Gastrocnemius medialis (tissue), 4 donors: ENCODE data around the gene HMGB3. TPM values are rescaled to one million over a fixed set of nuclear protein-coding genes. Genes with fewer than 3 reads are reported as not detected.

Experiments used
- ATAC-seq, 2 donors: fragments of 150-250 bp; one replicate each; pipeline ENCODE4 v1.9.1; 2016
- DNase-seq, 2 donors: peaks; one replicate each; pipeline ENCODE4 v3.0.0-alpha.2; 2019
- H3K27ac ChIP-seq, 4 donors: fragments of 200-600 bp; sonication (generic); 1 replicate in 1 of 4; 2 replicates in 3 of 4; pipeline ENCODE4 v1.5.1; 2016 to 2018; ENCODE audit warnings: mild to moderate bottlenecking in 2 of 4, moderate library complexity in 1 of 4
- H3K27me3 ChIP-seq, 3 donors: fragments of 200-600 bp; sonication (generic) in 2 of 3; 1 replicate in 1 of 3; 2 replicates in 2 of 3; pipeline versions ENCODE4 v1.5.1 to v1.6.0; 2016 to 2019; ENCODE audit warnings: mild to moderate bottlenecking in 1 of 3, moderate library complexity in 1 of 3
- H3K36me3 ChIP-seq, 2 donors: fragments of 200-600 bp; sonication (generic) in 1 of 2; one replicate each; pipeline ENCODE4 v1.5.1; 2017 to 2018
- H3K4me1 ChIP-seq, 2 donors: fragments of 200-600 bp; sonication (generic) in 1 of 2; one replicate each; pipeline ENCODE4 v1.5.1; 2016 to 2017; ENCODE audit warnings: mild to moderate bottlenecking in 2 of 2
- H3K4me3 ChIP-seq, 4 donors: fragments of 200-600 bp; sonication (generic) in 3 of 4; 1 replicate in 1 of 4; 2 replicates in 3 of 4; pipeline ENCODE4 v1.5.1; 2016 to 2019; ENCODE audit warnings: mild to moderate bottlenecking in 2 of 4
- H3K9me3 ChIP-seq, 3 donors: fragments of 200-600 bp; sonication (generic) in 2 of 3; 1 replicate in 1 of 3; 2 replicates in 2 of 3; pipeline ENCODE4 v1.5.1; 2016 to 2019
- POLR2A ChIP-seq, 2 donors: fragments of 450-650 bp; IDR thresholded peaks; one replicate each; pipeline ENCODE4 v1.6.1; 2017; ENCODE audit warnings: antibody characterized with exemption in 2 of 2, mild to moderate bottlenecking in 2 of 2, moderate library complexity in 2 of 2
- in situ Hi-C, 4 donors: fragments of 200-750 bp; cut with MboI; loops; one replicate each; pipeline versions ENCODE4 v1.15.0 to v1.8.0; 2017; ENCODE audit warnings: low sequenced_read_pairs in 4 of 4
- intact Hi-C: fragments of 100-400 bp; cut with DNase I; formaldehyde crosslinking; loops from one replicate; pipeline ENCODE4 v1.15.1; 2023; ENCODE audit warnings: low total_unique reads
- total RNA-seq, 4 donors: library from RNA; depleted of rRNA; stranded (reverse); fragments of >200 nt; gene quantifications; one replicate each; pipeline versions ENCODE4 v1.1.0 to v1.2.3, GENCODE V29; 2016
- TF ChIP-seq, protein P1 (sequence below), 5 experiments: fragments of 450-650 bp in 3 of 5; fragments of 200-600 bp in 2 of 5; sonication (generic) in 2 of 5; IDR thresholded peaks in 4 of 5; conservative IDR thresholded peaks in 1 of 5; 1 replicate in 4 of 5; 2 replicates in 1 of 5; pipeline ENCODE4 v1.5.1; 2016 to 2019; ENCODE audit warnings: antibody characterized with exemption in 5 of 5, mild to moderate bottlenecking in 3 of 5, moderate library complexity in 3 of 5

The HMGB3 gene
- total RNA-seq, 4 donors from 2014 or later, result 15.0 to 58.3 (median 18.7) TPM

DNA sequence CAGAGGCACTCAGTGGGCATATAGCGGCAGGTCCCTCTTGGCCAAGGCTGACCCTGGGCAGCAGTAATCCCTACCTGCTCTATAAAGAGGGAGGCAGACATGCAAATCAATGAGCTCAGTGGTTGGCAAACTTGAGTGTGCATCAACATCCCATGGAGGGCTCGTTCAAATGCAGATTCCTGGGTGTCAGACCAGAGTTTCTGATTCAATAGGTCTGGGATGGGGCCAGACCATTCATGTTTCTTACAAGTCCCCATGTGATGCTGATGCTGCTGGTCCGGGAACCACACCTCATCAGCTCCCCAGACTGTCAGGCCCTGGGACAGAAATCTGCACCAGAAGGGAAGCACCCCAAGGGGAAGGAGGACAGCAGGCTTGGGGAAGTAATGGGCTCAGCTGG lies 38.9 kb upstream of the HMGB3 start:
- no peak overlapping the region for H3K4me3 ChIP-seq
- TF ChIP-seq, protein P1, sequence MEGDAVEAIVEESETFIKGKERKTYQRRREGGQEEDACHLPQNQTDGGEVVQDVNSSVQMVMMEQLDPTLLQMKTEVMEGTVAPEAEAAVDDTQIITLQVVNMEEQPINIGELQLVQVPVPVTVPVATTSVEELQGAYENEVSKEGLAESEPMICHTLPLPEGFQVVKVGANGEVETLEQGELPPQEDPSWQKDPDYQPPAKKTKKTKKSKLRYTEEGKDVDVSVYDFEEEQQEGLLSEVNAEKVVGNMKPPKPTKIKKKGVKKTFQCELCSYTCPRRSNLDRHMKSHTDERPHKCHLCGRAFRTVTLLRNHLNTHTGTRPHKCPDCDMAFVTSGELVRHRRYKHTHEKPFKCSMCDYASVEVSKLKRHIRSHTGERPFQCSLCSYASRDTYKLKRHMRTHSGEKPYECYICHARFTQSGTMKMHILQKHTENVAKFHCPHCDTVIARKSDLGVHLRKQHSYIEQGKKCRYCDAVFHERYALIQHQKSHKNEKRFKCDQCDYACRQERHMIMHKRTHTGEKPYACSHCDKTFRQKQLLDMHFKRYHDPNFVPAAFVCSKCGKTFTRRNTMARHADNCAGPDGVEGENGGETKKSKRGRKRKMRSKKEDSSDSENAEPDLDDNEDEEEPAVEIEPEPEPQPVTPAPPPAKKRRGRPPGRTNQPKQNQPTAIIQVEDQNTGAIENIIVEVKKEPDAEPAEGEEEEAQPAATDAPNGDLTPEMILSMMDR (IDR thresholded peaks at IDR 0.05 in 4 of 5, conservative IDR thresholded peaks at IDR 0.05 in 1 of 5), result no peak
- H3K27me3 ChIP-seq, result no peaks in the 10 kb centered on the region
- DNase-seq (no peak), ATAC-seq (no peak)
- in situ Hi-C loops, result no loop called here
- intact Hi-C loops, result no loop called here
- no peak overlapping the region for H3K27ac ChIP-seq
- H3K4me1 ChIP-seq, result no peaks in the 10 kb centered on the region
- no peaks in the 10 kb centered on the region for H3K9me3 ChIP-seq
- H3K36me3 ChIP-seq, result no peaks in the 10 kb centered on the region

DNA sequence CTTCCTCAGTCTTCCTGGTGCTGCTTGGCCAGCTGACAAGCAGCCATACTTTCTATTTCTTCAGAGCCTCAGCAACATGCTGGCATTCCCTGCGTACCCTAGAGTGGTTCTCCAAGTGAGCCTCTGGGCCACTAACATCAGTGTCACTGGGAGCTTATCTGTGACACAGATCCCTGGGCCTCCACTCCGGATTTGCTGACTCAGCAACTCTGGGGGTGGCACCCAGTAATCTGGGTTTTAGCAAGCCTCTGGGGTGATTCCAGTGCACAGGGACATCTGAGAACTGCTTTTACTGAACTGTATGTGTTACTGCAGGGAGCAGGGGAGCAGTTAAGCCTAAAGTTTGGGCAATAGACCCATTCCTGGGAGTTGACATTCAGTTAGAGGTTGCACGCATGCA lies 28.2 kb upstream of the HMGB3 start:
- Histone ChIP-seq H3K9me3 (no peaks in the 10 kb centered on the region), H3K27me3 (no peaks in the 10 kb centered on the region), H3K36me3 (no peaks in the 10 kb centered on the region), H3K4me3 (no peak overlapping the region), H3K4me1 (no peaks in the 10 kb centered on the region), H3K27ac (no peak overlapping the region)
- no peak for ATAC-seq
- in situ Hi-C loops (no loop called here), intact Hi-C loops (no loop called here)
- DNase-seq, result no peak
- TF ChIP-seq POLR2A (IDR thresholded peaks at IDR 0.05), result no peak
- TF ChIP-seq, protein P1 (IDR thresholded peaks at IDR 0.05 in 4 of 5, conservative IDR thresholded peaks at IDR 0.05 in 1 of 5), result no peak

DNA sequence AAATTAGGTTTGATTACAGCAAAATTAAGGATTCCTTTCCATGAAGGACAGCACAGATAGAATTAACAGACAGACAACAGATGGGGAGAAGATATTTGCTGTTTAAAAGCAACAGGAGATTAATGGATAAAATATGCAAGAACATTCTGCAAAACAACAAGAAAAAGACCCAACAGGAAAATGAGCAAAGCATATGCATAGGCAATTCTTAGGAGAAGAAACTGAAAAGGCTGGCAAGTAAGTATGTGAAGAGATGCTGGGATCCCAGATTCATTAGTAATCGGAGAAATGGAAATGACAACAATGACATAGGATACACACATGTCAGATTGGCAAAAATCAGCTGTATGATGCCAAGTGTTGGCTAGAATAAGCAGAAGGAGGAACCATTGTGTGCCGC lies 27.5 kb upstream of the HMGB3 start:
- in situ Hi-C loops, result no loop called here

DNA sequence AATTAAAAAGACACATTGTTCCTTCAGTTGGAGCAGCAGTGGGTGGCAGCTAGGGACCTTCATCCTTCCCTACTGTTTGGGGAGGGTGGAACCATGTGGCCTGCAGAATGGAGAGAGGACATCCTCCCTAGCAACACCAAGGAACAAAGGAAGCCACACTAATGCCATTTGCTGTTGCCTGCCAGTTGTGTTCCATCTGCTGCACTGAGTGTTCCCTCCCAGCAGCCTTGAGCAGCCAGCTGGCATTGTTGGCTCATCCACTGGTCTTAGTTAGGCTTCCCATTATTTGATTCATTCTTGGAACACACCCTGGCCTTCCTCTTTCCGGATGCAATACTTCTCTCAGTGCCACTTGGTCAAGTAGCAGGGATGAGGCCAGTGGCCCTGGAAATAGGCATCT lies 25.0 kb upstream of the HMGB3 start:
- ATAC-seq (peak in 1 of 2 donors; percentile 39), DNase-seq (peak in 1 of 2 donors; percentile 6)
- no peaks in the 10 kb centered on the region for H3K4me1 ChIP-seq
- no peak overlapping the region for H3K27ac ChIP-seq
- in situ Hi-C loops (no loop called here), intact Hi-C loops (no loop called here)
- H3K36me3 ChIP-seq, result no peaks in the 10 kb centered on the region
- H3K4me3 ChIP-seq, result no peak overlapping the region
- no peaks in the 10 kb centered on the region for H3K9me3 ChIP-seq
- no peak for TF ChIP-seq POLR2A (IDR thresholded peaks at IDR 0.05)
- TF ChIP-seq, protein P1 (IDR thresholded peaks at IDR 0.05 in 4 of 5, conservative IDR thresholded peaks at IDR 0.05 in 1 of 5), result no peak
- H3K27me3 ChIP-seq, result no peaks in the 10 kb centered on the region

More for the DNA sequence above, 27.5 kb upstream of the HMGB3 start:
- no peak overlapping the region for H3K27ac ChIP-seq
- no peaks in the 10 kb centered on the region for H3K27me3 ChIP-seq
- H3K4me3 ChIP-seq, result no peak overlapping the region
- DNase-seq (no peak), ATAC-seq (no peak)
- intact Hi-C loops, result no loop called here
- TF ChIP-seq POLR2A (IDR thresholded peaks at IDR 0.05), result no peak
- TF ChIP-seq, protein P1 (IDR thresholded peaks at IDR 0.05 in 4 of 5, conservative IDR thresholded peaks at IDR 0.05 in 1 of 5), result no peak
- H3K9me3 ChIP-seq, result no peaks in the 10 kb centered on the region
- H3K4me1 ChIP-seq, result no peaks in the 10 kb centered on the region
- no peaks in the 10 kb centered on the region for H3K36me3 ChIP-seq

DNA sequence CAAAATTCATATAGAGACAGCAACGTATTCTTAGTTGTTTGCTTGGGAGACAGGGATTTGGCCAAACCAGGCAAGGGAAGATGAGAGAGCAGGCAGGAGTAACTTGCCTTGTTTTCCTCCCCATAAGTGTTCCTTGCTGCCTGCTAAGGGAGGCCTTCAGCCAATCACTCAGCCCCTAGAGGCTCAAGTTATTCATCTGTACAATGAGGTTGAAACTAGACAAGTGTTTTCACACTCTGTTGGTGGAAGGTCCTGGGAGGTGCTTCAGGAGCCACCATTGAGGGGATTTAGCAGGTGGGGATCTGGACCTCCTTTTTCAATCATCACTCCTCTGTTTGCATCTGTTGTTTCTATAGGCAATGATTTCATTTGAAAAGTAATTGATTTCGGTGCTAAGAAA lies 23.6 kb upstream of the HMGB3 start:
- TF ChIP-seq POLR2A (IDR thresholded peaks at IDR 0.05), result no peak
- TF ChIP-seq, protein P1 (IDR thresholded peaks at IDR 0.05 in 4 of 5, conservative IDR thresholded peaks at IDR 0.05 in 1 of 5), result no peak

More for the DNA sequence above, 23.6 kb upstream of the HMGB3 start:
- H3K9me3 ChIP-seq, result no peaks in the 10 kb centered on the region
- no peaks in the 10 kb centered on the region for H3K36me3 ChIP-seq
- H3K4me3 ChIP-seq, result no peak overlapping the region
- no peaks in the 10 kb centered on the region for H3K4me1 ChIP-seq
- ATAC-seq, result no peak
- DNase-seq, result no peak
- in situ Hi-C loops (no loop called here), intact Hi-C loops (no loop called here)
- H3K27me3 ChIP-seq, result no peaks in the 10 kb centered on the region
- H3K27ac ChIP-seq, result no peak overlapping the region
